ENCODE results near the gene MT1G.
"Not testable (repeated sequence)": the region's sequence is repeated elsewhere in the genome, so short reads cannot be mapped to it uniquely, and the experiment has no call there.

DNA sequence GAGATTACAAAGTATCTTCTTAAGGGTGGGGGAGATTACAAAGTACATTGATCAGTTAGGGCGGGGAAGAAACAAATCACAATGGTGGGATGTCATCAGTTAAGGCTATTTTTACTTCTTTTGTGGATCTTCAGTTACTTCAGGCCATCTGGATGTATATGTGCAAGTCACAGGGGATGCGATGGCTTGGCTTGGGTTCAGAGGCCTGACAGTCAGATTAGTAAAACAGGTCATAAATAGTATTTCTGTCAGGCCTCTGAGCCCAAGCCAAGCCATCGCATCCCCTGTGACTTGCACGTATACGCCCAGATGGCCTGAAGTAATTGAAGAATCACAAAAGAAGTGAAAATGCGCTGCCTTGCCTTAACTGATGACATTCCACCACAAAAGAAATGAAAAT, 6.7 kb upstream of the MT1G start:
- TF ChIP-seq, protein P1, sequence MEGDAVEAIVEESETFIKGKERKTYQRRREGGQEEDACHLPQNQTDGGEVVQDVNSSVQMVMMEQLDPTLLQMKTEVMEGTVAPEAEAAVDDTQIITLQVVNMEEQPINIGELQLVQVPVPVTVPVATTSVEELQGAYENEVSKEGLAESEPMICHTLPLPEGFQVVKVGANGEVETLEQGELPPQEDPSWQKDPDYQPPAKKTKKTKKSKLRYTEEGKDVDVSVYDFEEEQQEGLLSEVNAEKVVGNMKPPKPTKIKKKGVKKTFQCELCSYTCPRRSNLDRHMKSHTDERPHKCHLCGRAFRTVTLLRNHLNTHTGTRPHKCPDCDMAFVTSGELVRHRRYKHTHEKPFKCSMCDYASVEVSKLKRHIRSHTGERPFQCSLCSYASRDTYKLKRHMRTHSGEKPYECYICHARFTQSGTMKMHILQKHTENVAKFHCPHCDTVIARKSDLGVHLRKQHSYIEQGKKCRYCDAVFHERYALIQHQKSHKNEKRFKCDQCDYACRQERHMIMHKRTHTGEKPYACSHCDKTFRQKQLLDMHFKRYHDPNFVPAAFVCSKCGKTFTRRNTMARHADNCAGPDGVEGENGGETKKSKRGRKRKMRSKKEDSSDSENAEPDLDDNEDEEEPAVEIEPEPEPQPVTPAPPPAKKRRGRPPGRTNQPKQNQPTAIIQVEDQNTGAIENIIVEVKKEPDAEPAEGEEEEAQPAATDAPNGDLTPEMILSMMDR (IDR thresholded peaks at IDR 0.05; ENCODE audit: low read depth, low read length, poor library complexity, severe bottlenecking) = not testable (repeated sequence)
- not testable (repeated sequence) for TF ChIP-seq EZH2phosphoT487 (IDR thresholded peaks at IDR 0.05; ENCODE audit: borderline replicate concordance, low read length)
